PC-3 (cell line): ENCODE measurements around the gene SMIM11. TPM values are rescaled to one million over a fixed set of nuclear protein-coding genes. Genes with fewer than 3 reads are reported as not detected.

Experiments
- ATAC-seq: fragments of 200-7000 bp; cut with Tn5 transposase; 2 replicates; pipeline ENCODE4 v1.9.1; 2020; ENCODE audit warnings: mild to moderate bottlenecking, moderate library complexity
- BruUV-seq: library from RNA; stranded (reverse); fragments of 400-500 nt; replicated peaks from 2 replicates; lab custom pipeline; 2021; lab: Mats Ljungman, UMichigan
- CTCF ChIA-PET: fragments of 300-600 bp; sonication (Branson Sonifier 250); formaldehyde crosslinking; loops from one replicate; lab custom pipeline; 2022; ENCODE audit warnings: antibody characterized with exemption; lab: Charles Lee
- POLR2A ChIA-PET: fragments of 300-600 bp; sonication (Branson Sonifier 250); formaldehyde crosslinking; loops from one replicate; lab custom pipeline; 2022; ENCODE audit warnings: antibody characterized with exemption; ENCODE audit not compliant: unreplicated experiment; lab: Charles Lee
- DNase-seq: peaks from one replicate; pipeline ENCODE4 v3.0.0-alpha.2; 2015
- H2AFZ ChIP-seq: fragments of 300-600 bp; sonication (generic); 2 replicates; pipeline ENCODE4 v1.6.0; 2016; ENCODE audit warnings: antibody characterized with exemption, low read length
- H3F3A ChIP-seq: fragments of 300-600 bp; sonication (generic); one replicate; pipeline ENCODE4 v1.6.0; 2017; ENCODE audit warnings: antibody characterized with exemption, low read length, control low read depth, mild to moderate bottlenecking; ENCODE audit not compliant: unreplicated experiment
- H3K27ac ChIP-seq: fragments of 300-600 bp; sonication (generic); 2 replicates; pipeline ENCODE4 v1.5.1; 2016; ENCODE audit warnings: mild to moderate bottlenecking, low read length
- H3K27me3 ChIP-seq: fragments of 300-600 bp; sonication (generic); 2 replicates; pipeline ENCODE4 v1.6.1; 2016; ENCODE audit warnings: low read length, mixed read lengths
- H3K36me3 ChIP-seq: fragments of 300-600 bp; sonication (generic); 2 replicates; pipeline ENCODE4 v1.6.1; 2016; ENCODE audit warnings: low read depth, mixed run types, low read length, mixed read lengths
- H3K4me1 ChIP-seq: fragments of 300-600 bp; sonication (generic); 2 replicates; pipeline ENCODE4 v1.5.1; 2016; ENCODE audit warnings: low read length; ENCODE audit not compliant: insufficient read depth
- H3K4me2 ChIP-seq: fragments of 300-600 bp; sonication (generic); 2 replicates; pipeline ENCODE4 v1.6.0; 2016; ENCODE audit warnings: low read length
- H3K4me3 ChIP-seq: fragments of 300-600 bp; sonication (generic); 2 replicates; pipeline ENCODE4 v1.5.1; 2016; ENCODE audit warnings: mild to moderate bottlenecking, low read length, mixed read lengths
- H3K79me2 ChIP-seq: fragments of 300-600 bp; sonication (generic); 2 replicates; pipeline ENCODE4 v1.6.1; 2017; ENCODE audit warnings: low read length, mixed read lengths
- H3K9ac ChIP-seq: fragments of 300-600 bp; sonication (generic); 2 replicates; pipeline ENCODE4 v1.6.0; 2016; ENCODE audit warnings: mild to moderate bottlenecking, low read length
- H3K9me2 ChIP-seq: fragments of 300-600 bp; sonication (generic); replicated peaks from 2 replicates; pipeline ENCODE4 v1.6.1; 2016; ENCODE audit warnings: mixed run types, low read length, mixed read lengths
- H3K9me3 ChIP-seq: fragments of 300-600 bp; sonication (generic); 2 replicates; pipeline ENCODE4 v1.6.1; 2016; ENCODE audit warnings: low read length, mixed read lengths
- H4K20me1 ChIP-seq: fragments of 300-600 bp; sonication (generic); 2 replicates; pipeline ENCODE4 v1.6.1; 2016; ENCODE audit warnings: low read length, mixed read lengths
- EZH2 ChIP-seq: fragments of 300-600 bp; sonication (generic); IDR thresholded peaks from one replicate; pipeline ENCODE4 v1.6.1; 2017; ENCODE audit warnings: antibody characterized with exemption, mild to moderate bottlenecking, low read length; ENCODE audit not compliant: unreplicated experiment
- EZH2phosphoT487 ChIP-seq: fragments of 300-600 bp; sonication (generic); IDR thresholded peaks from 2 replicates; pipeline ENCODE4 v1.6.1; 2018; ENCODE audit warnings: mild to moderate bottlenecking, antibody characterized with exemption, low read length, borderline replicate concordance
- intact Hi-C: fragments of 100-400 bp; cut with micrococcal nuclease; formaldehyde crosslinking; loops from 2 replicates; pipeline ENCODE4 v1.9.0; 2023
- total RNA-seq: library from RNA; depleted of rRNA; stranded (reverse); fragments of >200 nt; gene quantifications from 2 replicates; pipeline ENCODE4 v1.2.3, GENCODE V29; 2014
- TF ChIP-seq, protein P1 (sequence below): fragments of 300-600 bp; sonication (generic); conservative IDR thresholded peaks from 2 replicates; pipeline ENCODE4 v1.5.1; 2017; ENCODE audit warnings: antibody characterized with exemption, low read depth, mild to moderate bottlenecking, low read length

The SMIM11 gene
- total RNA-seq, 1 experiment from 2014 or later, result 39.8 TPM

DNA sequence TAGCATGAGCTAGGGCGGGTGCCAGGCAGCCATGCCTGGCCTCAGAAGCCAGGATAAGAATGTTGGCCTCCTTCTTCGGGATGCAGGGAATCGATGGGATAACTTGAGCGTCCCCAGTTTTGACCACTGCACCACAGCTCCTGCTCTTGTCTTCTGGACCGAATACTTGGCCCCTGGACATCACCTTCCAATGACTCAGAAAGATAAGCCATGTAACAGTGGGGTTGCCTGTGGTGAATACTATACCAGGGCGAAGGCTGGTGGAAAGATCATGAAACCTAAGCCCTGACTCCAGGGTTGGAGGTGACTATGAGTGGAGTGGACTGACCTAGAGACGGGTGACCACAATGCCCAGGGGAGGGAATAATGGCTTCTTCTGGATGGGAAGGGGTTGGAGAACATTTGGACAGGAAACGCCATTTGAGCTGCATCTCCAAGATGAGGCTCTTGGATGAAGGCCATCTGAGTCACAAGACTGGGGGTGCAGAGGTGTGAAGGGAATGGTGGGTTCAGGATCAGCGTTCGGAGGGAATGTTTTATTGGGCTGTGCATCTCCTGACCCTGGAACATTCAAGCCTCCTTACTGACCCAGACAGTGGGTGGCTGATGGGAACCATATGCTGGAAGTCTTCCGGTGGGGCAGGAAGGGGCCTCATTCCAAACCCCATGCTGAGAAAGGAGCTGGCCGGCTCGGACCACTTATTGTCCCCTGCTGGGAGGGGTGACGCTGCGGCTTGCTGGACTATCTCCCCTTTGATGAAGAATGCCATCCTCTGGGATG is 30.0 kb upstream of the SMIM11 start:
- ChIA-PET CTCF (no interaction called here), POLR2A (no interaction called here)
- Histone ChIP-seq H3F3A (no peaks in the 10 kb centered on the region), H3K9ac (no peak overlapping the region), H3K4me1 (no peaks in the 10 kb centered on the region), H3K4me3 (no peak overlapping the region), H3K9me3 (no peaks in the 10 kb centered on the region), H3K27me3 (no peaks in the 10 kb centered on the region), H3K4me2 (no peak overlapping the region), H3K27ac (no peak overlapping the region), H3K79me2 (no peaks in the 10 kb centered on the region), H4K20me1 (no peaks in the 10 kb centered on the region), H2AFZ (no peak overlapping the region), H3K36me3 (no peaks in the 10 kb centered on the region), H3K9me2 (no peaks in the 10 kb centered on the region)
- no TSS peak for BruUV-seq
- intact Hi-C loops, result loop anchor here (5.0 kb wide), 1 partner anchor 128 kb away; no protein-coding TSS in a partner anchor
- DNase-seq (no peak), ATAC-seq (no peak)
- TF ChIP-seq EZH2phosphoT487 (no peak), EZH2 (no peak)
- TF ChIP-seq, protein P1, sequence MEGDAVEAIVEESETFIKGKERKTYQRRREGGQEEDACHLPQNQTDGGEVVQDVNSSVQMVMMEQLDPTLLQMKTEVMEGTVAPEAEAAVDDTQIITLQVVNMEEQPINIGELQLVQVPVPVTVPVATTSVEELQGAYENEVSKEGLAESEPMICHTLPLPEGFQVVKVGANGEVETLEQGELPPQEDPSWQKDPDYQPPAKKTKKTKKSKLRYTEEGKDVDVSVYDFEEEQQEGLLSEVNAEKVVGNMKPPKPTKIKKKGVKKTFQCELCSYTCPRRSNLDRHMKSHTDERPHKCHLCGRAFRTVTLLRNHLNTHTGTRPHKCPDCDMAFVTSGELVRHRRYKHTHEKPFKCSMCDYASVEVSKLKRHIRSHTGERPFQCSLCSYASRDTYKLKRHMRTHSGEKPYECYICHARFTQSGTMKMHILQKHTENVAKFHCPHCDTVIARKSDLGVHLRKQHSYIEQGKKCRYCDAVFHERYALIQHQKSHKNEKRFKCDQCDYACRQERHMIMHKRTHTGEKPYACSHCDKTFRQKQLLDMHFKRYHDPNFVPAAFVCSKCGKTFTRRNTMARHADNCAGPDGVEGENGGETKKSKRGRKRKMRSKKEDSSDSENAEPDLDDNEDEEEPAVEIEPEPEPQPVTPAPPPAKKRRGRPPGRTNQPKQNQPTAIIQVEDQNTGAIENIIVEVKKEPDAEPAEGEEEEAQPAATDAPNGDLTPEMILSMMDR, result no peak

DNA sequence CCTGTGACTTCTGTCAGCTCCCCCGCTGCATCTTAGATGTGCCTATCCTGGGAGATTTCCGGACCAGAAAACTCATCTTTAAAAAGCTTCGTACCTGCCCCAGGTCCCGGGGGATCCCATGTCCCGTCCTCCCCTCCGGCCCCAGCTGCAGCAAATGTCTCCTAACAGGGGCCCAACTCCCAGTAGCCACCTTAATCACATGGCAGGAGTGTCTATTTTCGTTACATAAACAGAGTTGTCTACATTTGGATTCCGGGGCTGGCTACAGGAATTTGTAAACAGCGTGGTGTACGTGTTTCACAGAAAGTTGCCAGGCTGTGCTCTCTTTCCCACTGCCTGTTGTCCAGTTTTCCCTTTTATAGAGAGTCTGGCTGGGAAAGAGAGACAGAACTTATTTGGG is 29.4 kb upstream of the SMIM11 start:
- TF ChIP-seq EZH2 (no peak), EZH2phosphoT487 (no peak)
- TF ChIP-seq, protein P1, result no peak
- intact Hi-C loops, result loop anchor here (5.0 kb wide), 1 partner anchor 129 kb away; no protein-coding TSS in a partner anchor
- Histone ChIP-seq H3K4me2 (no peak overlapping the region), H3K4me1 (no peaks in the 10 kb centered on the region), H3K9ac (no peak overlapping the region), H2AFZ (no peak overlapping the region), H3K79me2 (no peaks in the 10 kb centered on the region), H3K9me3 (no peaks in the 10 kb centered on the region), H3K9me2 (no peaks in the 10 kb centered on the region), H3K27me3 (no peaks in the 10 kb centered on the region), H3K4me3 (no peak overlapping the region), H3F3A (no peaks in the 10 kb centered on the region), H3K27ac (no peak overlapping the region), H3K36me3 (no peaks in the 10 kb centered on the region), H4K20me1 (no peaks in the 10 kb centered on the region)
- BruUV-seq, result no TSS peak
- ATAC-seq (no peak), DNase-seq (no peak)
- CTCF ChIA-PET, result no interaction called here
- POLR2A ChIA-PET, result no interaction called here
